ENCODE data around the gene JSRP1. TPM values are rescaled to one million over a fixed set of nuclear protein-coding genes. Genes with fewer than 3 reads are reported as not detected.
"Not testable (repeated sequence)": the region's sequence is repeated elsewhere in the genome, so short reads cannot be mapped to it uniquely, and the experiment has no call there.

JSRP1 gene
- total RNA-seq, 1 donor from 2014 or later, result not detected

- H3K27ac Mint-ChIP-seq (ENCODE audit: unreplicated experiment), result no peak overlapping the region
- peaks cover 8% of the 10 kb centered on the region for H3K9me3 Mint-ChIP-seq (ENCODE audit: unreplicated experiment)
- no peak for TF ChIP-seq CTCF (IDR thresholded peaks at IDR 0.05; ENCODE audit: partially characterized antibody, unreplicated experiment)
- H3K4me1 Mint-ChIP-seq (ENCODE audit: low read depth, unreplicated experiment), result peaks cover 7% of the 10 kb centered on the region
- H3K36me3 Mint-ChIP-seq (ENCODE audit: unreplicated experiment), result no peaks in the 10 kb centered on the region
- peaks cover 26% of the 10 kb centered on the region for H3K27me3 Mint-ChIP-seq (ENCODE audit: unreplicated experiment)
- no peak overlapping the region for H3K4me3 Mint-ChIP-seq (ENCODE audit: unreplicated experiment)
- DNase-seq, result no peak
These were observed 30.4 kb upstream of the JSRP1 start for GRCh38 chr19:2286402-2287140.

- peaks cover 17% of the 10 kb centered on the region for H3K27me3 Mint-ChIP-seq (ENCODE audit: unreplicated experiment)
- no peak for DNase-seq
- no peak overlapping the region for H3K4me3 Mint-ChIP-seq (ENCODE audit: unreplicated experiment)
- peaks cover 3% of the 10 kb centered on the region for H3K4me1 Mint-ChIP-seq (ENCODE audit: low read depth, unreplicated experiment)
- peaks cover 6% of the 10 kb centered on the region for H3K9me3 Mint-ChIP-seq (ENCODE audit: unreplicated experiment)
- H3K36me3 Mint-ChIP-seq (ENCODE audit: unreplicated experiment), result no peaks in the 10 kb centered on the region
- no peak for TF ChIP-seq CTCF (IDR thresholded peaks at IDR 0.05; ENCODE audit: partially characterized antibody, unreplicated experiment)
- no peak overlapping the region for H3K27ac Mint-ChIP-seq (ENCODE audit: unreplicated experiment)
These were observed 27.8 kb upstream of the JSRP1 start for GRCh38 chr19:2283835-2284507.

GRCh38 chr19:2282862-2283237 lies 26.6 kb upstream of the JSRP1 start:
- H3K27ac Mint-ChIP-seq (ENCODE audit: unreplicated experiment), result no peak overlapping the region
- peaks cover 8% of the 10 kb centered on the region for H3K27me3 Mint-ChIP-seq (ENCODE audit: unreplicated experiment)
- peaks cover 3% of the 10 kb centered on the region for H3K9me3 Mint-ChIP-seq (ENCODE audit: unreplicated experiment)
- H3K4me3 Mint-ChIP-seq (ENCODE audit: unreplicated experiment), result no peak overlapping the region
- H3K4me1 Mint-ChIP-seq (ENCODE audit: low read depth, unreplicated experiment), result no peaks in the 10 kb centered on the region
- no peak for DNase-seq
- TF ChIP-seq CTCF (IDR thresholded peaks at IDR 0.05; ENCODE audit: partially characterized antibody, unreplicated experiment), result no peak
- no peaks in the 10 kb centered on the region for H3K36me3 Mint-ChIP-seq (ENCODE audit: unreplicated experiment)

- no peak within 1 kb of the TSS for H3K27ac Mint-ChIP-seq (ENCODE audit: unreplicated experiment)
- H3K27me3 Mint-ChIP-seq (ENCODE audit: unreplicated experiment), result peaks cover 8% of the 10 kb centered on the region
- no peak for TF ChIP-seq CTCF (IDR thresholded peaks at IDR 0.05; ENCODE audit: partially characterized antibody, unreplicated experiment)
- no peak within 1 kb of the TSS for H3K4me3 Mint-ChIP-seq (ENCODE audit: unreplicated experiment)
- H3K4me1 Mint-ChIP-seq (ENCODE audit: low read depth, unreplicated experiment), result no peaks in the 10 kb centered on the region
- no peaks in the 10 kb centered on the region for H3K36me3 Mint-ChIP-seq (ENCODE audit: unreplicated experiment)
- H3K9me3 Mint-ChIP-seq (ENCODE audit: unreplicated experiment), result peaks cover 4% of the 10 kb centered on the region
- DNase-seq, result peak; percentile 53
These were observed 26.0 kb upstream of the JSRP1 start, which contains the start of gene PEAK3 for GRCh38 chr19:2282062-2282861. Gene PEAK3 (minus strand): TSS chr19:2282175. CDS start chr19:2280931, 1,244 bp downstream.

GRCh38 chr19:2281265-2282061 lies 25.2 kb upstream of the JSRP1 start:
- not testable (repeated sequence) for H3K4me1 Mint-ChIP-seq (ENCODE audit: low read depth, unreplicated experiment); H3K36me3 Mint-ChIP-seq (ENCODE audit: unreplicated experiment); H3K4me3 Mint-ChIP-seq (ENCODE audit: unreplicated experiment); DNase-seq; H3K9me3 Mint-ChIP-seq (ENCODE audit: unreplicated experiment); H3K27ac Mint-ChIP-seq (ENCODE audit: unreplicated experiment)
- peaks cover 11% of the 10 kb centered on the region for H3K27me3 Mint-ChIP-seq (ENCODE audit: unreplicated experiment)

Measured in glutamatergic neuron (in vitro differentiated cells).